ENCODE results near the gene NACA2.

Gene NACA2

GRCh38 chr17:61619493-61619892 is 28.5 kb upstream of the NACA2 start:
- H3K4me3 ChIP-seq (ENCODE audit: low read depth, low read length): no peak overlapping the region
- no peak for TF ChIP-seq CTCF (IDR thresholded peaks at IDR 0.05; ENCODE audit: low read depth, low read length)

GRCh38 chr17:61618950-61619349 is 27.9 kb upstream of the NACA2 start:
- no peak overlapping the region for H3K4me3 ChIP-seq (ENCODE audit: low read depth, low read length)
- no peak for TF ChIP-seq CTCF (IDR thresholded peaks at IDR 0.05; ENCODE audit: low read depth, low read length)

- H3K4me3 ChIP-seq (ENCODE audit: low read depth, low read length): no peak overlapping the region
- no peak for TF ChIP-seq CTCF (IDR thresholded peaks at IDR 0.05; ENCODE audit: low read depth, low read length)
These were observed 26.3 kb upstream of the NACA2 start for GRCh38 chr17:61617330-61617729.

- no peak for TF ChIP-seq CTCF (IDR thresholded peaks at IDR 0.05; ENCODE audit: low read depth, low read length)
- H3K4me3 ChIP-seq (ENCODE audit: low read depth, low read length): no peak overlapping the region
These were observed 25.8 kb upstream of the NACA2 start for GRCh38 chr17:61616783-61617182.

- no peak overlapping the region for H3K4me3 ChIP-seq (ENCODE audit: low read depth, low read length)
- no peak for TF ChIP-seq CTCF (IDR thresholded peaks at IDR 0.05; ENCODE audit: low read depth, low read length)
These were observed 23.2 kb upstream of the NACA2 start for GRCh38 chr17:61614219-61614618.

- H3K4me3 ChIP-seq (ENCODE audit: low read depth, low read length): no peak overlapping the region
- TF ChIP-seq CTCF (IDR thresholded peaks at IDR 0.05; ENCODE audit: low read depth, low read length): no peak
These were observed 20.3 kb upstream of the NACA2 start for GRCh38 chr17:61611323-61611722.

- no peak overlapping the region for H3K4me3 ChIP-seq (ENCODE audit: low read depth, low read length)
- no peak for TF ChIP-seq CTCF (IDR thresholded peaks at IDR 0.05; ENCODE audit: low read depth, low read length)
These were observed 14.7 kb upstream of the NACA2 start for GRCh38 chr17:61605692-61606091.

Data from WI38 (cell line).